ENCODE data around the gene CLPX. TPM values are rescaled to one million over a fixed set of nuclear protein-coding genes. Genes with fewer than 3 reads are reported as not detected.

The CLPX gene
- total RNA-seq, 2 donors from 2014 or later = 19.8 to 50.5 TPM

- no peaks in the 10 kb centered on the region for H3K27me3 ChIP-seq (replicated peaks; ENCODE audit: insufficient read depth)
- H3K4me3 ChIP-seq = no peak within 1 kb of the TSS
- peaks cover 50% of the 10 kb centered on the region for H3K36me3 ChIP-seq
- H3K27ac ChIP-seq = no peak within 1 kb of the TSS
- no peak for DNase-seq (ENCODE audit: low spot score)
- no peak for ATAC-seq (ENCODE audit: insufficient number of reproducible peaks, low FRiP score, low read depth)
- H3K4me1 ChIP-seq (ENCODE audit: control insufficient read depth in 1 of 2, low read depth in 2 of 2) = no peaks in the 10 kb centered on the region
- H3K9me3 ChIP-seq = no peaks in the 10 kb centered on the region
- TF ChIP-seq CTCF (IDR thresholded peaks at IDR 0.05) = no peak
These were observed 70.1 kb downstream of the CLPX start, which contains the start of gene UBAP1L for GRCh38 chr15:65115086-65115485. UBAP1L (minus strand) TSS chr15:65115200; CDS start chr15:65106215, 8,985 bp downstream.

- Histone ChIP-seq H3K36me3 (peaks cover 31% of the 10 kb centered on the region), H3K9me3 (no peaks in the 10 kb centered on the region), H3K27ac (peak overlapping the region in 1 of 2 donors; percentile 25), H3K27me3 (replicated peaks; ENCODE audit: insufficient read depth) (no peaks in the 10 kb centered on the region), H3K4me3 (no peak overlapping the region), H3K4me1 (ENCODE audit: control insufficient read depth in 1 of 2, low read depth in 2 of 2) (no peaks in the 10 kb centered on the region)
- no peak for ATAC-seq (ENCODE audit: insufficient number of reproducible peaks, low FRiP score, low read depth)
- no peak for DNase-seq (ENCODE audit: low spot score)
- TF ChIP-seq CTCF (IDR thresholded peaks at IDR 0.05) = no peak
These were observed 74.4 kb downstream of the CLPX start for GRCh38 chr15:65110676-65111292.

GRCh38 chr15:65106011-65106590 is 79.0 kb downstream of the CLPX start:
- DNase-seq (ENCODE audit: low spot score) = no peak
- Histone ChIP-seq H3K4me1 (ENCODE audit: control insufficient read depth in 1 of 2, low read depth in 2 of 2) (peaks cover 0 to 9% of the 10 kb centered on the region in 2 donors), H3K36me3 (peaks cover 4% of the 10 kb centered on the region)

GRCh38 chr15:65105038-65105437 is 80.1 kb downstream of the CLPX start:
- no peak for TF ChIP-seq CTCF (IDR thresholded peaks at IDR 0.05)
- Histone ChIP-seq H3K9me3 (no peaks in the 10 kb centered on the region), H3K27ac (no peak overlapping the region), H3K27me3 (replicated peaks; ENCODE audit: insufficient read depth) (no peaks in the 10 kb centered on the region), H3K4me1 (ENCODE audit: control insufficient read depth in 1 of 2, low read depth in 2 of 2) (peaks cover 0 to 19% of the 10 kb centered on the region in 2 donors), H3K36me3 (peaks cover 4% of the 10 kb centered on the region), H3K4me3 (no peak overlapping the region)
- DNase-seq (ENCODE audit: low spot score) (no peak), ATAC-seq (ENCODE audit: insufficient number of reproducible peaks, low FRiP score, low read depth) (no peak)

More at GRCh38 chr15:65106011-65106590, 79.0 kb downstream of the CLPX start:
- TF ChIP-seq CTCF (IDR thresholded peaks at IDR 0.05) = no peak
- Histone ChIP-seq H3K27ac (no peak overlapping the region), H3K27me3 (replicated peaks; ENCODE audit: insufficient read depth) (no peaks in the 10 kb centered on the region), H3K4me3 (no peak overlapping the region), H3K9me3 (no peaks in the 10 kb centered on the region)
- ATAC-seq (ENCODE audit: insufficient number of reproducible peaks, low FRiP score, low read depth) = no peak

GRCh38 chr15:65102912-65103311 is 82.2 kb downstream of the CLPX start:
- no peaks in the 10 kb centered on the region for H3K27me3 ChIP-seq (replicated peaks; ENCODE audit: insufficient read depth)
- no peaks in the 10 kb centered on the region for H3K9me3 ChIP-seq
- TF ChIP-seq CTCF (IDR thresholded peaks at IDR 0.05) = no peak
- DNase-seq (ENCODE audit: low spot score) (no peak), ATAC-seq (ENCODE audit: insufficient number of reproducible peaks, low FRiP score, low read depth) (no peak)
- H3K27ac ChIP-seq = no peak overlapping the region
- H3K4me3 ChIP-seq = no peak overlapping the region
- peaks cover 0 to 21% of the 10 kb centered on the region in 2 donors for H3K4me1 ChIP-seq (ENCODE audit: control insufficient read depth in 1 of 2, low read depth in 2 of 2)
- H3K36me3 ChIP-seq = peaks cover 22% of the 10 kb centered on the region
